HCT116 (cell line): ENCODE data around the gene FAM53B. TPM values are rescaled to one million over a fixed set of nuclear protein-coding genes. Genes with fewer than 3 reads are reported as not detected.

Experiments used
- ATAC-seq: fragments of 200-7000 bp; cut with Tn5 transposase; 2 replicates; pipeline ENCODE4 v1.9.1; 2020; ENCODE audit warnings: mild to moderate bottlenecking, moderate library complexity
- BruUV-seq: library from RNA; stranded (reverse); fragments of 400-500 nt; replicated peaks from 2 replicates; lab custom pipeline; 2021; lab: Mats Ljungman, UMichigan
- CTCF ChIA-PET: fragments of 300-600 bp; sonication (Branson Sonifier 250); formaldehyde crosslinking; loops from one replicate; lab custom pipeline; 2021; ENCODE audit warnings: antibody characterized with exemption; lab: Charles Lee
- POLR2A ChIA-PET: fragments of 300-600, 350-600 bp; sonication (Branson Sonifier 250); formaldehyde crosslinking; loops from one replicate; lab custom pipeline; 2021; ENCODE audit warnings: antibody characterized with exemption; lab: Charles Lee
- RAD21 ChIA-PET, 2 experiments: fragments of 300-600 bp; sonication (Branson Sonifier 250); formaldehyde crosslinking; loops; one replicate each; lab custom pipeline; 2023; ENCODE audit warnings: low total read pairs in 2 of 2; ENCODE audit not compliant: uncharacterized antibody in 2 of 2, unreplicated experiment in 2 of 2, low non-redundant PET in 1 of 2; lab: Charles Lee
- DNase-seq: peaks from one replicate; pipeline ENCODE4 v3.0.0-alpha.2; 2010; ENCODE audit warnings: low read depth, low spot score
- H2AFZ ChIP-seq: fragments of 200-600 bp; shearing (Covaris generic), sonication (generic); 2 replicates; pipeline ENCODE4 v1.6.1; 2017; ENCODE audit warnings: low read depth, mixed run types, mixed read lengths, antibody characterized with exemption, low read length; ENCODE audit not compliant: poor library complexity, severe bottlenecking
- H3K27ac ChIP-seq: 2 replicates; pipeline ENCODE4 v1.5.1; 2012; ENCODE audit warnings: low read depth, low read length
- H3K27me3 ChIP-seq: fragments of 200-600 bp; sonication (generic); 2 replicates; pipeline ENCODE4 v1.6.1; 2016; ENCODE audit warnings: mixed run types, low read length, mixed read lengths; ENCODE audit not compliant: insufficient read depth
- H3K36me3 ChIP-seq, 2 experiments: fragments of 200-500 bp in 1 of 2; fragments of 200-600 bp in 1 of 2; sonication (Bioruptor generic) in 1 of 2; sonication (generic) in 1 of 2; 2 replicates each; pipeline versions ENCODE4 v1.5.1 to v1.6.1; 2014 to 2016; ENCODE audit warnings: low read length in 2 of 2, inconsistent platforms in 1 of 2, mixed read lengths in 1 of 2, mixed run types in 1 of 2; ENCODE audit not compliant: insufficient read depth in 2 of 2, control insufficient read depth in 1 of 2
- H3K4me1 ChIP-seq, 2 experiments: fragments of 200-600 bp in 1 of 2; sonication (generic) in 1 of 2; 2 replicates each; pipeline versions ENCODE4 v1.5.1 to v1.6.1; 2012 to 2017; ENCODE audit warnings: low read length in 2 of 2, inconsistent platforms in 1 of 2, mild to moderate bottlenecking in 1 of 2, mixed read lengths in 1 of 2, mixed run types in 1 of 2, moderate library complexity in 1 of 2; ENCODE audit not compliant: insufficient read depth in 2 of 2, control insufficient read depth in 1 of 2
- H3K4me2 ChIP-seq: fragments of 200-600 bp; sonication (generic); 2 replicates; pipeline ENCODE4 v1.6.1; 2017; ENCODE audit warnings: mixed run types, low read length, mixed read lengths
- H3K4me3 ChIP-seq, 2 experiments: fragments of 200-600 bp in 1 of 2; sonication (generic) in 1 of 2; replicated peaks in 1 of 2; 2 replicates each; pipeline ENCODE4 v1.5.1; 2011 to 2016; ENCODE audit warnings: low read length in 2 of 2, control low read depth in 1 of 2, low read depth in 1 of 2, mild to moderate bottlenecking in 1 of 2, mixed read lengths in 1 of 2, mixed run types in 1 of 2
- H3K79me2 ChIP-seq: fragments of 200-600 bp; sonication (generic); 2 replicates; pipeline ENCODE4 v1.6.1; 2017; ENCODE audit warnings: mild to moderate bottlenecking, mixed run types, low read length, moderate library complexity, mixed read lengths; ENCODE audit not compliant: insufficient read depth
- H3K9ac ChIP-seq: fragments of 200-600 bp; sonication (generic); 2 replicates; pipeline ENCODE4 v1.6.1; 2016; ENCODE audit warnings: low read length, mixed read lengths
- H3K9me2 ChIP-seq: fragments of 200-600 bp; sonication (generic), shearing (Covaris generic); 2 replicates; pipeline ENCODE4 v1.6.1; 2017; ENCODE audit warnings: mixed run types, mild to moderate bottlenecking, moderate library complexity; ENCODE audit not compliant: insufficient read depth
- H3K9me3 ChIP-seq, 2 experiments: fragments of 200-500 bp in 1 of 2; fragments of 200-600 bp in 1 of 2; sonication (Bioruptor generic) in 1 of 2; sonication (generic) in 1 of 2; 2 replicates each; pipeline ENCODE4 v1.6.1; 2014 to 2017; ENCODE audit warnings: low read length in 2 of 2, mixed read lengths in 2 of 2, inconsistent platforms in 1 of 2, low read depth in 1 of 2, mild to moderate bottlenecking in 1 of 2, mixed run types in 1 of 2, moderate library complexity in 1 of 2; ENCODE audit not compliant: control insufficient read depth in 1 of 2, insufficient read depth in 1 of 2
- H4K20me1 ChIP-seq: fragments of 200-600 bp; sonication (generic), shearing (Covaris generic); 2 replicates; pipeline ENCODE4 v1.6.1; 2017; ENCODE audit warnings: mixed run types, mild to moderate bottlenecking, moderate library complexity; ENCODE audit not compliant: insufficient read depth
- CBX3 ChIP-seq: IDR thresholded peaks from 2 replicates; pipeline ENCODE4 v1.6.1; 2012; ENCODE audit warnings: low read depth
- CEBPB ChIP-seq: IDR thresholded peaks from 2 replicates; pipeline ENCODE4 v1.6.1; 2012; ENCODE audit warnings: low read depth
- ELF1 ChIP-seq: IDR thresholded peaks from 2 replicates; pipeline ENCODE4 v1.6.1; 2012; ENCODE audit warnings: low read depth, borderline replicate concordance
- EZH2phosphoT487 ChIP-seq: fragments of 200-600 bp; IDR thresholded peaks from 2 replicates; pipeline ENCODE4 v1.6.1; 2018; ENCODE audit warnings: antibody characterized with exemption, borderline replicate concordance
- POLR2A ChIP-seq: IDR thresholded peaks from 2 replicates; pipeline ENCODE4 v1.7.0; 2011; ENCODE audit warnings: borderline replicate concordance; ENCODE audit not compliant: insufficient read depth, insufficient read length; ENCODE audit errors: extremely low read depth
- POLR2AphosphoS5 ChIP-seq: IDR thresholded peaks from 2 replicates; pipeline ENCODE4 v1.6.1; 2011; ENCODE audit warnings: mild to moderate bottlenecking, low read depth, low read length, moderate library complexity
- SIN3A ChIP-seq: IDR thresholded peaks from 2 replicates; pipeline ENCODE4 v1.6.1; 2012; ENCODE audit warnings: low read depth
- YY1 ChIP-seq: IDR thresholded peaks from 2 replicates; pipeline ENCODE4 v1.6.1; 2011; ENCODE audit warnings: low read length, low read depth, moderate library complexity, mild to moderate bottlenecking; ENCODE audit not compliant: insufficient replicate concordance; ENCODE audit errors: extremely low read depth
- ZFX ChIP-seq: fragments of 450-650 bp; IDR thresholded peaks from 2 replicates; pipeline ENCODE4 v1.6.1; 2017
- ZNF274 ChIP-seq: fragments of 200-500 bp; sonication (Bioruptor generic); IDR thresholded peaks from 2 replicates; pipeline ENCODE4 v1.6.1; 2014; ENCODE audit warnings: mild to moderate bottlenecking, low read depth, low read length, inconsistent platforms
- intact Hi-C: fragments of 100-400 bp; cut with micrococcal nuclease; formaldehyde crosslinking; loops from 2 replicates; pipeline ENCODE4 v1.10.0; 2022
- total RNA-seq: library from RNA; stranded (reverse); gene quantifications from one replicate; pipeline ENCODE4 v1.2.1, GENCODE V29; 2021; ENCODE audit not compliant: unreplicated experiment
- TF ChIP-seq, protein P1 (sequence below): IDR thresholded peaks from 2 replicates; pipeline ENCODE4 v1.6.1; 2012
- TF ChIP-seq, protein P2 (sequence below): IDR thresholded peaks from 2 replicates; pipeline ENCODE4 v1.6.1; 2012; ENCODE audit warnings: low read depth

Gene FAM53B
- total RNA-seq, 1 experiment from 2014 or later: 19.6 TPM

GRCh38 chr10:124601431-124602120 lies 142.6 kb downstream of the FAM53B start:
- ATAC-seq: no peak
- H3K27me3 ChIP-seq: no peaks in the 10 kb centered on the region
- no peak overlapping the region for H3K4me3 ChIP-seq
- intact Hi-C loops: no loop called here
- RAD21 ChIA-PET: no interaction called here
- CTCF ChIA-PET: no interaction called here
- H3K4me2 ChIP-seq: no peak overlapping the region
- no peak for DNase-seq
- H2AFZ ChIP-seq: no peak overlapping the region
- no peaks in the 10 kb centered on the region for H3K79me2 ChIP-seq
- H3K9me3 ChIP-seq: no peaks in the 10 kb centered on the region
- POLR2A ChIA-PET: no interaction called here
- TF ChIP-seq ZFX (no peak), YY1 (no peak), SIN3A (no peak), ZNF274 (no peak), CBX3 (no peak), POLR2A (no peak), POLR2AphosphoS5 (no peak), ELF1 (no peak), EZH2phosphoT487 (no peak), CEBPB (no peak)
- TF ChIP-seq, protein P1, sequence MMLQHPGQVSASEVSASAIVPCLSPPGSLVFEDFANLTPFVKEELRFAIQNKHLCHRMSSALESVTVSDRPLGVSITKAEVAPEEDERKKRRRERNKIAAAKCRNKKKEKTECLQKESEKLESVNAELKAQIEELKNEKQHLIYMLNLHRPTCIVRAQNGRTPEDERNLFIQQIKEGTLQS: no peak
- H4K20me1 ChIP-seq: no peaks in the 10 kb centered on the region
- no peak overlapping the region for H3K9ac ChIP-seq
- no peaks in the 10 kb centered on the region for H3K9me2 ChIP-seq
- H3K36me3 ChIP-seq: no peaks in the 10 kb centered on the region
- H3K27ac ChIP-seq: no peak overlapping the region
- H3K4me1 ChIP-seq: peaks cover 8 to 9% of the 10 kb centered on the region in 2 experiments; a peak in 2 of 4 replicates
- no TSS peak for BruUV-seq

- ChIA-PET RAD21 (no interaction called here), POLR2A (no interaction called here), CTCF (no interaction called here)
- H3K79me2 ChIP-seq: no peaks in the 10 kb centered on the region
- H3K27me3 ChIP-seq: no peaks in the 10 kb centered on the region
- no peak for ATAC-seq
- H4K20me1 ChIP-seq: no peaks in the 10 kb centered on the region
- no peaks in the 10 kb centered on the region for H3K9me2 ChIP-seq
- no TSS peak for BruUV-seq
- H3K36me3 ChIP-seq: no peaks in the 10 kb centered on the region
- no peak overlapping the region for H3K4me3 ChIP-seq
- DNase-seq: no peak
- no peak overlapping the region for H3K4me2 ChIP-seq
- no peak overlapping the region for H2AFZ ChIP-seq
- H3K9me3 ChIP-seq: no peaks in the 10 kb centered on the region
- H3K4me1 ChIP-seq: peaks cover 8 to 10% of the 10 kb centered on the region in 2 experiments; a peak in 2 of 4 replicates
- intact Hi-C loops: no loop called here
- H3K9ac ChIP-seq: no peak overlapping the region
- H3K27ac ChIP-seq: no peak overlapping the region
- TF ChIP-seq POLR2A: no peak
- no peak for TF ChIP-seq POLR2AphosphoS5
- TF ChIP-seq, protein P1: no peak
- no peak for TF ChIP-seq ZFX
- TF ChIP-seq ELF1: no peak
- no peak for TF ChIP-seq EZH2phosphoT487
- TF ChIP-seq, protein P2, sequence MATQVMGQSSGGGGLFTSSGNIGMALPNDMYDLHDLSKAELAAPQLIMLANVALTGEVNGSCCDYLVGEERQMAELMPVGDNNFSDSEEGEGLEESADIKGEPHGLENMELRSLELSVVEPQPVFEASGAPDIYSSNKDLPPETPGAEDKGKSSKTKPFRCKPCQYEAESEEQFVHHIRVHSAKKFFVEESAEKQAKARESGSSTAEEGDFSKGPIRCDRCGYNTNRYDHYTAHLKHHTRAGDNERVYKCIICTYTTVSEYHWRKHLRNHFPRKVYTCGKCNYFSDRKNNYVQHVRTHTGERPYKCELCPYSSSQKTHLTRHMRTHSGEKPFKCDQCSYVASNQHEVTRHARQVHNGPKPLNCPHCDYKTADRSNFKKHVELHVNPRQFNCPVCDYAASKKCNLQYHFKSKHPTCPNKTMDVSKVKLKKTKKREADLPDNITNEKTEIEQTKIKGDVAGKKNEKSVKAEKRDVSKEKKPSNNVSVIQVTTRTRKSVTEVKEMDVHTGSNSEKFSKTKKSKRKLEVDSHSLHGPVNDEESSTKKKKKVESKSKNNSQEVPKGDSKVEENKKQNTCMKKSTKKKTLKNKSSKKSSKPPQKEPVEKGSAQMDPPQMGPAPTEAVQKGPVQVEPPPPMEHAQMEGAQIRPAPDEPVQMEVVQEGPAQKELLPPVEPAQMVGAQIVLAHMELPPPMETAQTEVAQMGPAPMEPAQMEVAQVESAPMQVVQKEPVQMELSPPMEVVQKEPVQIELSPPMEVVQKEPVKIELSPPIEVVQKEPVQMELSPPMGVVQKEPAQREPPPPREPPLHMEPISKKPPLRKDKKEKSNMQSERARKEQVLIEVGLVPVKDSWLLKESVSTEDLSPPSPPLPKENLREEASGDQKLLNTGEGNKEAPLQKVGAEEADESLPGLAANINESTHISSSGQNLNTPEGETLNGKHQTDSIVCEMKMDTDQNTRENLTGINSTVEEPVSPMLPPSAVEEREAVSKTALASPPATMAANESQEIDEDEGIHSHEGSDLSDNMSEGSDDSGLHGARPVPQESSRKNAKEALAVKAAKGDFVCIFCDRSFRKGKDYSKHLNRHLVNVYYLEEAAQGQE: no peak
- TF ChIP-seq SIN3A: no peak
- TF ChIP-seq CBX3: no peak
Measured at GRCh38 chr10:124601016-124601415, 143.2 kb downstream of the FAM53B start.
